ENCODE data around the gene NANOS1. TPM values are rescaled to one million over a fixed set of nuclear protein-coding genes. Genes with fewer than 3 reads are reported as not detected.

Gene NANOS1, protein sequence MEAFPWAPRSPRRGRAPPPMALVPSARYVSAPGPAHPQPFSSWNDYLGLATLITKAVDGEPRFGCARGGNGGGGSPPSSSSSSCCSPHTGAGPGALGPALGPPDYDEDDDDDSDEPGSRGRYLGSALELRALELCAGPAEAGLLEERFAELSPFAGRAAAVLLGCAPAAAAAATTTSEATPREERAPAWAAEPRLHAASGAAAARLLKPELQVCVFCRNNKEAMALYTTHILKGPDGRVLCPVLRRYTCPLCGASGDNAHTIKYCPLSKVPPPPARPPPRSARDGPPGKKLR
- total RNA-seq = 0.29 and 1.5 TPM in 2 replicates

DNA sequence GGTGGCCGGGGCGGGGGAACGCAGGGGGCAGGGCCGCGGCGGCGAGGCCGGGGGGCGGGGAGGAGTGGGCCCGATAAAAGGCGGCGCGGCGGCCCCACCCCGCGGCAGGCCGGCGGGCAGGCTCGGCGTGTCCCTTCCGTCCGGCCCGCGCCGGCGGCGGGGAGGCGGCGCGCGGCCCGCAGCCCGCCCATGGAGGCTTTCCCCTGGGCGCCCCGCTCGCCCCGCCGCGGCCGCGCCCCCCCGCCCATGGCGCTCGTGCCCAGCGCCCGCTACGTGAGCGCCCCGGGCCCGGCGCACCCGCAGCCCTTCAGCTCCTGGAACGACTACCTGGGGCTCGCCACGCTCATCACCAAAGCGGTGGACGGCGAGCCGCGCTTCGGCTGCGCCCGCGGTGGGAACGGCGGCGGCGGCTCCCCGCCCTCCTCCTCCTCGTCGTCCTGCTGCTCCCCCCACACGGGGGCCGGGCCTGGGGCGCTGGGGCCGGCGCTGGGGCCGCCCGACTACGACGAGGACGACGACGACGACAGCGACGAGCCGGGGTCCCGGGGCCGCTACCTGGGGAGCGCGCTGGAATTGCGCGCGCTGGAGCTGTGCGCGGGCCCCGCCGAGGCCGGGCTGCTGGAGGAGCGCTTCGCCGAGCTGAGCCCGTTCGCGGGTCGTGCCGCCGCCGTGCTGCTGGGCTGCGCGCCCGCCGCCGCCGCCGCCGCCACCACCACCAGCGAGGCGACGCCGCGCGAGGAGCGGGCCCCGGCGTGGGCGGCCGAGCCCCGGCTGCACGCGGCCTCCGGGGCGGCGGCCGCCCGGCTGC lies at the start of gene NANOS1:
Gene NANOS1 (plus strand): TSS at position 102 of the 808 bp plus-strand sequence. CDS start 88 bp downstream, at position 190.

DNA sequence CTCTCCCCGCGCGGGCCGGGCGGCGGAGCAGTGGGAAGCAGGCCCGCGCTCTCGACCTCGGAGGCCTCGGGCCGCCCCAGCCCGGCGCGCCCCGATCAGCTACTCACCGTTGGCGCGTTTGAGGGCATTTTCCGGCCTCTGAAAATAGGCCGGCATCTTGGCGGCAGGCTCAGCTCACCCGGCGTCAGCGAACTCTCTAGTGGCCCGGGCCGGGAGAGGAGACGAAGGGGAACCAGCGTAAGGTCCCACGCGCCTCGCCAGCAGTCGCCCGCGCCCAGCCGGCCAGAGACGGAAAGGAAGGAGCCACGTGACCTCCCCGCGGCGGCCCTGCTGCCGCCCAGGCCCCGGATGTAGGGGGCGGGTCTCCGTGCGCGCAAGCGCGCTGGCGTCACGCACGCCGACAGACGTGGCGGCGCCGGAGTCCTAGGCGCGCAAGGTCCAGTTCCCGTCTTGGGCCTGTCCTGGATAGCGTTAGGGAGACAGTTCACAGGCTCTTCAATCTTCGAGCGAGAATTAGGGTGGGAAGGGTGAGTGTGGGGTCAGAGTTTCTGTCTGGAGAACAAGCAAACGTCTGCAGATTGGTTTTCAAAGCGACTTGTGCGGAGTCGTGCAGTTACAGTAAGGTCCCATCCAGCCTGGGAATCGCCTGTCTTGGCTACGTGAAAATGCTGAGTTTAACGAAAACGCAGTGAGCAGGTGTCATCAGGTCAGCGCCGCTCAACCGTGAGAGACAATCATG lies 51.2 kb downstream of the NANOS1 start, which contains the start of gene EIF3A:
Gene EIF3A (minus strand): TSS at position 297 of the 739 bp plus-strand sequence. CDS start 141 bp downstream, at position 156.

Other genes with a start within 250 kb of the NANOS1 start
- 132 and 140 TPM in 2 replicates for gene EIF3A, start 51.1 kb downstream of the NANOS1 start, total RNA-seq
- gene DENND10, start 74.4 kb downstream of the NANOS1 start, total RNA-seq = 73.2 and 96.3 TPM in 2 replicates
- gene SFXN4, start 136.0 kb downstream of the NANOS1 start, total RNA-seq = 9.3 and 12.9 TPM in 2 replicates
- 191 and 253 TPM in 2 replicates for gene PRDX3, start 149.1 kb downstream of the NANOS1 start, total RNA-seq
- gene GRK5, start 177.9 kb downstream of the NANOS1 start, total RNA-seq = 31.0 and 46.5 TPM in 2 replicates

All from smooth muscle cell of trachea (primary cell).